Natural killer cell (primary cell): ENCODE measurements around the gene SETD1B. TPM values are rescaled to one million over a fixed set of nuclear protein-coding genes. Genes with fewer than 3 reads are reported as not detected.

Source experiments
- ATAC-seq, 3 donors: fragments of 150-1000 bp in 2 of 3; fragments of 200-7000 bp in 1 of 3; cut with Tn5 transposase; 1 replicate in 1 of 3; 2 replicates in 2 of 3; pipeline ENCODE4 v1.10.0; 2021; ENCODE audit warnings: mild to moderate bottlenecking in 2 of 3, moderate library complexity in 2 of 3
- DNase-seq, 2 donors: peaks; one replicate each; pipeline versions ENCODE4 v3.0.0 to v3.0.0-alpha.2; 2013 to 2021; ENCODE audit warnings: mixed read lengths in 1 of 2
- H3K27ac ChIP-seq: one replicate; pipeline ENCODE4 v1.5.1; 2013; ENCODE audit warnings: mild to moderate bottlenecking, low read length
- H3K27me3 ChIP-seq: one replicate; pipeline ENCODE4 v1.6.1; 2013; ENCODE audit warnings: low read length; ENCODE audit not compliant: control insufficient read depth, insufficient read depth
- H3K36me3 ChIP-seq: one replicate; pipeline ENCODE4 v1.6.1; 2013; ENCODE audit warnings: low read length; ENCODE audit not compliant: control insufficient read depth, insufficient read depth
- H3K4me1 ChIP-seq: one replicate; pipeline ENCODE4 v1.6.1; 2013; ENCODE audit warnings: low read length; ENCODE audit not compliant: control insufficient read depth, insufficient read depth
- H3K4me3 ChIP-seq: one replicate; pipeline ENCODE4 v1.5.1; 2013; ENCODE audit warnings: low read length
- H3K9me3 ChIP-seq: one replicate; pipeline ENCODE4 v1.6.1; 2013; ENCODE audit warnings: low read length; ENCODE audit not compliant: control insufficient read depth, insufficient read depth
- H3K27ac Mint-ChIP-seq, 2 donors: one replicate each; pipeline ENCODE4 v1.8.0; 2022; ENCODE audit warnings: mild to moderate bottlenecking in 2 of 2, mixed read lengths in 2 of 2, moderate library complexity in 1 of 2
- H3K27me3 Mint-ChIP-seq, 2 donors: one replicate each; pipeline ENCODE4 v1.8.0; 2022; ENCODE audit warnings: low read depth in 2 of 2, mixed read lengths in 2 of 2
- H3K36me3 Mint-ChIP-seq: one replicate; pipeline ENCODE4 v1.8.0; 2022; ENCODE audit warnings: mixed read lengths
- H3K4me1 Mint-ChIP-seq, 2 donors: one replicate each; pipeline ENCODE4 v1.8.0; 2022; ENCODE audit warnings: mixed read lengths in 2 of 2
- H3K4me3 Mint-ChIP-seq: one replicate; pipeline ENCODE4 v1.8.0; 2022; ENCODE audit warnings: mild to moderate bottlenecking, moderate library complexity, mixed read lengths
- H3K9me3 Mint-ChIP-seq, 2 donors: one replicate each; pipeline ENCODE4 v1.8.0; 2022; ENCODE audit warnings: mixed read lengths in 2 of 2
- WGBS: methylation state at CpG from one replicate; pipeline ENCODE4 v1.1.7; 2013; ENCODE audit warnings: missing lambda C conversion rate; ENCODE audit not compliant: insufficient coverage; 5-methylcytosine and 5-hydroxymethylcytosine counted together
- intact Hi-C: fragments of 100-400 bp; cut with micrococcal nuclease; formaldehyde crosslinking; loops from one replicate; pipeline ENCODE4 v1.14.2; 2022
- total RNA-seq, 4 donors: library from RNA; stranded (reverse); fragments of 120-200 nt in 1 of 4; gene quantifications; one replicate each; pipeline versions ENCODE4 v1.2.3 to v1.2.4, GENCODE V29; 2013 to 2022
- TF ChIP-seq, protein P1 (sequence below): fragments of 200-600 bp; IDR thresholded peaks from one replicate; pipeline ENCODE4 v1.8.0; 2022; ENCODE audit warnings: antibody characterized with exemption

Gene SETD1B
- total RNA-seq, 3 donors from 2014 or later (not counting 1 experiment from before 2014, with no cell fraction given) = 55.1 to 57.5 (median 56.2) TPM

DNA sequence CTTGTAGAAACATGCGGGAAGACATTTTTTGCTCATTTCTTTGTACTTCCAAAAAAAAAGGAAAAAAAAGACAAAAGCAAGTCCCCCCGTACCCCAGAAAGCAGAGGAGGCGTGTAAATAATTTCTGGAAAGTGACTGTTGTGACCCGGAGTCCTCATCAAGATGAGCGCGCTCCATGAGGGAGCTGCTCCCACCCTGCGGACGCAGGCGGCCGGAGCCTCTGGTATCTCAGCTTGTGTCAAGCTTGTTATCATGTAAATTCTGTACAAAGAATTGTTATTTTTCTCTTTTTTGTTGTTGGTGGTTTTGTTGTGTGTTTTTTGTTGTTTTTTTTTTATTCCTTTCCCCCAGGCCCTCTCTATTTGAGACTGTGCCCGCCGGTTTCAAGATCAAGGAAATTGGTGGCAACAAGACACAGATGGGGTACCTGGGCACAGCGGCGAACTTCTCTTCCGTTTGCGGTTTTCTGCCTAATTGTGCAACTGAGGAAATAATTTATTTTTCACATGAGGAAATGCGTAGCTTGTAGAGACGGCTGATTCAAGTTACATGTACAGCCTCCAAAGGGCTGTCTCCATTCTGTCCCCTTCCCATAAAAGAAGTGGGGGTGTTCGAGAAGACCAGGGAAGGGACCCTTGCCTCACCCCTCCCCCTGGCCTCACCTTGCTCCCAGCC is 27.9 kb downstream of the SETD1B start:
- peak overlapping the region in 1 of 2 donors; percentile 58 for H3K27ac Mint-ChIP-seq
- Histone ChIP-seq H3K4me3 (no peak overlapping the region), H3K9me3 (no peaks in the 10 kb centered on the region), H3K27me3 (no peaks in the 10 kb centered on the region), H3K4me1 (no peaks in the 10 kb centered on the region), H3K27ac (no peak overlapping the region), H3K36me3 (peaks cover 46% of the 10 kb centered on the region)
- H3K9me3 Mint-ChIP-seq = no peaks in the 10 kb centered on the region
- TF ChIP-seq, protein P1, sequence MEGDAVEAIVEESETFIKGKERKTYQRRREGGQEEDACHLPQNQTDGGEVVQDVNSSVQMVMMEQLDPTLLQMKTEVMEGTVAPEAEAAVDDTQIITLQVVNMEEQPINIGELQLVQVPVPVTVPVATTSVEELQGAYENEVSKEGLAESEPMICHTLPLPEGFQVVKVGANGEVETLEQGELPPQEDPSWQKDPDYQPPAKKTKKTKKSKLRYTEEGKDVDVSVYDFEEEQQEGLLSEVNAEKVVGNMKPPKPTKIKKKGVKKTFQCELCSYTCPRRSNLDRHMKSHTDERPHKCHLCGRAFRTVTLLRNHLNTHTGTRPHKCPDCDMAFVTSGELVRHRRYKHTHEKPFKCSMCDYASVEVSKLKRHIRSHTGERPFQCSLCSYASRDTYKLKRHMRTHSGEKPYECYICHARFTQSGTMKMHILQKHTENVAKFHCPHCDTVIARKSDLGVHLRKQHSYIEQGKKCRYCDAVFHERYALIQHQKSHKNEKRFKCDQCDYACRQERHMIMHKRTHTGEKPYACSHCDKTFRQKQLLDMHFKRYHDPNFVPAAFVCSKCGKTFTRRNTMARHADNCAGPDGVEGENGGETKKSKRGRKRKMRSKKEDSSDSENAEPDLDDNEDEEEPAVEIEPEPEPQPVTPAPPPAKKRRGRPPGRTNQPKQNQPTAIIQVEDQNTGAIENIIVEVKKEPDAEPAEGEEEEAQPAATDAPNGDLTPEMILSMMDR = no peak
- ATAC-seq (no peak), DNase-seq (no peak)
- H3K4me1 Mint-ChIP-seq = peaks cover 6 to 21% of the 10 kb centered on the region in 2 donors
- no peak overlapping the region for H3K4me3 Mint-ChIP-seq
- 93% methylated on average over 17 of the region's 19 CpGs for WGBS
- peaks cover 8% of the 10 kb centered on the region for H3K36me3 Mint-ChIP-seq
- intact Hi-C loops = no loop called here
- H3K27me3 Mint-ChIP-seq = no peaks in the 10 kb centered on the region

DNA sequence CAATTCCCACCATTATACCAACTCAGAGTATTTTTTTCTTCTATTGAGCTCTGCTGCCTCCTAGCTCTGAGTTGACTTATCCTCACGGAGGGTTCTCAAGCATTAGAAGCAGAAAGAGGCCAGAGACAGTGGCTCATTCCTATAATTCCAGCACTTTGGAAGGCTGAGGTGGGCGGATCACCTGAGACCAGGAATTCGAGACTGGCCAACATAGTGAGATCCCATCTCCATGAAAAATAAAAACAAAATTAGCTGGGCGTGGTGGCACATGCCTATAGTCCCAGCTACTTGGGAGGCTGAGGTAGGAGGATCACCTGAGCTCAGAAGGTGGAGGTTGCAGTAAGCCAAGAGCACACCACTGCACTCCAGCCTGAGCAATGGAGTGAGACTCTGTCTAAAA is 33.9 kb downstream of the SETD1B start:
- Mint-ChIP-seq H3K4me3 (peak overlapping the region; percentile 9), H3K27ac (no peak overlapping the region), H3K9me3 (no peaks in the 10 kb centered on the region), H3K36me3 (no peaks in the 10 kb centered on the region), H3K4me1 (peaks cover 12 to 19% of the 10 kb centered on the region in 2 donors), H3K27me3 (no peaks in the 10 kb centered on the region)
- DNase-seq (no peak), ATAC-seq (no peak)
- Histone ChIP-seq H3K36me3 (no peaks in the 10 kb centered on the region), H3K4me3 (no peak overlapping the region), H3K9me3 (no peaks in the 10 kb centered on the region), H3K4me1 (peaks cover 17% of the 10 kb centered on the region), H3K27me3 (no peaks in the 10 kb centered on the region), H3K27ac (no peak overlapping the region)
- 87% methylated on average over 3 of the region's 4 CpGs for WGBS
- intact Hi-C loops = no loop called here
- TF ChIP-seq, protein P1 = no peak

DNA sequence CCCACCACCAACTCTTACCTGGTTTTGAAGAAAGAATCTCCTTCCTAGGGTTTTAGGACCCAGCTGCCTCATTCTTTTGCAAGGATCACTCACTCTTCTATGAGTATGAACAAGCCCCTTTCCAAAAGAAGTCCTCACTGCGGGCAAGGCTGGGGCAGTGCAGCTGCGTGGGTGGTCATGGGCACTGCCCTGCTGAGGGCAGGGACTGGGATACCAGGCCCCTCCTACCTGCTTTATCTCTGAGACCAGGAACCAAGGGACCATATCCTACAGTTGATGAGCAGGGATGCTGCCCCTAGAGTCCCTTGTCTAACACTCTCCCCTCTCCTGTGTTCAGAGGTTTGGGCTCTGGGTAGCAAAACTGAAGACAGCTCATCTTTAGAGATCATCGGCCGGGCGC is 34.3 kb downstream of the SETD1B start:
- Histone ChIP-seq H3K4me1 (peaks cover 17% of the 10 kb centered on the region), H3K9me3 (no peaks in the 10 kb centered on the region), H3K4me3 (no peak overlapping the region), H3K27ac (no peak overlapping the region), H3K27me3 (no peaks in the 10 kb centered on the region), H3K36me3 (no peaks in the 10 kb centered on the region)
- H3K36me3 Mint-ChIP-seq = no peaks in the 10 kb centered on the region
- H3K9me3 Mint-ChIP-seq = no peaks in the 10 kb centered on the region
- H3K4me3 Mint-ChIP-seq = no peak overlapping the region
- TF ChIP-seq, protein P1 = no peak
- H3K4me1 Mint-ChIP-seq = peaks cover 12 to 19% of the 10 kb centered on the region in 2 donors
- H3K27ac Mint-ChIP-seq = no peak overlapping the region
- H3K27me3 Mint-ChIP-seq = no peaks in the 10 kb centered on the region
- intact Hi-C loops = no loop called here
- 96% methylated on average over 5 of the region's 5 CpGs for WGBS
- DNase-seq = no peak
- no peak for ATAC-seq
